GM19455 (cell line): ENCODE measurements around the gene YKT6.

ENCODE experiments used
- ATAC-seq: cut with Tn5 transposase; IDR thresholded peaks from one replicate; pipeline ENCODE4 v1.9.1; 2021; ENCODE audit not compliant: unreplicated experiment

YKT6 gene

GRCh38 chr7:44217852-44218402 lies 17.1 kb downstream of the YKT6 start:
- no peak for ATAC-seq

- no peak for ATAC-seq
Observed at GRCh38 chr7:44218418-44219201, 17.8 kb downstream of the YKT6 start.

- ATAC-seq = no peak
Observed at GRCh38 chr7:44219371-44220045, 18.7 kb downstream of the YKT6 start.

GRCh38 chr7:44220046-44220357 lies 19.2 kb downstream of the YKT6 start:
- no peak for ATAC-seq

- ATAC-seq = no peak
Observed at GRCh38 chr7:44220358-44221112, 19.8 kb downstream of the YKT6 start.

- no peak for ATAC-seq
Observed at GRCh38 chr7:44221231-44221791, 20.5 kb downstream of the YKT6 start.

GRCh38 chr7:44222074-44222473 lies 21.3 kb downstream of the YKT6 start:
- ATAC-seq = no peak

- ATAC-seq = no peak
Observed at GRCh38 chr7:44222776-44223261, 22.0 kb downstream of the YKT6 start.

- no peak for ATAC-seq
Observed at GRCh38 chr7:44223362-44224079, 22.7 kb downstream of the YKT6 start.

GRCh38 chr7:44224080-44224973 lies 23.5 kb downstream of the YKT6 start:
- ATAC-seq = no peak

GRCh38 chr7:44224974-44225565 lies 24.3 kb downstream of the YKT6 start:
- ATAC-seq = no peak

GRCh38 chr7:44225566-44226395 lies 25.0 kb downstream of the YKT6 start:
- no peak for ATAC-seq

GRCh38 chr7:44226396-44226753 lies 25.6 kb downstream of the YKT6 start:
- ATAC-seq = no peak

- no peak for ATAC-seq
Observed at GRCh38 chr7:44227911-44228310, 27.1 kb downstream of the YKT6 start.

GRCh38 chr7:44228571-44229350 lies 28.0 kb downstream of the YKT6 start:
- ATAC-seq = no peak

GRCh38 chr7:44229546-44230105 lies 28.8 kb downstream of the YKT6 start:
- no peak for ATAC-seq

- no peak for ATAC-seq
Observed at GRCh38 chr7:44230286-44230685, 29.5 kb downstream of the YKT6 start.
